HT-29 (cell line): Measurements from ENCODE around the gene HOXC4. TPM values are rescaled to one million over a fixed set of nuclear protein-coding genes. Genes with fewer than 3 reads are reported as not detected.
"Not testable (repeated sequence)": the region's sequence is repeated elsewhere in the genome, so short reads cannot be mapped to it uniquely, and the experiment has no call there.

ENCODE experiments used
- DNase-seq: peaks from one replicate; pipeline ENCODE4 v3.0.0-alpha.2; 2015; ENCODE audit warnings: low spot score
- total RNA-seq: library from RNA; depleted of rRNA; stranded (reverse); fragments of >200 nt; shearing (Covaris generic); gene quantifications from 2 replicates; pipeline ENCODE4 v1.2.3, GENCODE V29; 2014

HOXC4 gene
- total RNA-seq, 1 experiment from 2014 or later: 6.8 TPM

DNA sequence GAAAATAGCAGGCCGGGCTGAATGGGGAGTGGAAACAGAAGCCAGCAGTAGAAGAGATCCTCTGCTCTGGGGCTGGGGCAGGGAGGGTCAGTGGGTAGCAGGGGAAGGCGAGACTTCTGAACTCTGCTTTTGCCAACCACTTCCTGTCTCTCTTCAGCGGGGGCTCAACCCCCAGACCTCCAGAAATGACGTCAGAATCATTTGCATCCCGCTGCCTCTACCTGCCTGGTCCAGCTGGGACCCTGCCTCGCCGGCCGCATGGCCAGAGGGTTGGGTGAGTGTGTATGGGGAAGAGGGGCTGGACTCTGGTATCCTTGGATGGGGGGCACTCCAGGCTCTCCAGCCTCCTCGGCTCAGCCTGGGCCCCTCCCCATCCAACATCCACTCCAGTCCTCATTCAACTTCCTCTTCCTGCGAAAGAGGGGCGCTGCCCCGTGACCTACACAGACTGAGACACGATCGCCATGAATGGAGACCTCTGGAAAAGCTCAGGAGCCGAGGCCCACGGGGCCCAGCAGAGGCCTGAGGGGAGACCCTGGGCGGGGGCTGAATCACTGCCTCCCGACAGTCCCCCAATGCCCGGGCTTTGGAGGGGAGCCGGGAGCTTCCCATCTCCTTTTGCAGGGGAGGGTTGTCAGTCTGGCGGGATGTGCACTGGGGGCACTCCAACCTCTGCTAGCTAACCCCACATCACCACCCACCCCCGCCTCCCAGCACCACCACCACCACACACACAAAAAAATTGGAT is 458 bp upstream of the HOXC4 start:
- no peak for DNase-seq

DNA sequence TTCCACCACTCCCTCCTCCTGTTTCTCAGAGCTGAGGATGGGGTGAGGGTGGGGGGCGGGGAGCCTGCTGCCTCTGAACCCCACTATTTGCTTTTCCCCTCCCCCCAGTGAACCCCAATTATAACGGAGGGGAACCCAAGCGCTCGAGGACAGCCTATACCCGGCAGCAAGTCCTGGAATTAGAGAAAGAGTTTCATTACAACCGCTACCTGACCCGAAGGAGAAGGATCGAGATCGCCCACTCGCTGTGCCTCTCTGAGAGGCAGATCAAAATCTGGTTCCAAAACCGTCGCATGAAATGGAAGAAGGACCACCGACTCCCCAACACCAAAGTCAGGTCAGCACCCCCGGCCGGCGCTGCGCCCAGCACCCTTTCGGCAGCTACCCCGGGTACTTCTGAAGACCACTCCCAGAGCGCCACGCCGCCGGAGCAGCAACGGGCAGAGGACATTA is 1.1 kb downstream of the HOXC4 start:
- DNase-seq: no peak

DNA sequence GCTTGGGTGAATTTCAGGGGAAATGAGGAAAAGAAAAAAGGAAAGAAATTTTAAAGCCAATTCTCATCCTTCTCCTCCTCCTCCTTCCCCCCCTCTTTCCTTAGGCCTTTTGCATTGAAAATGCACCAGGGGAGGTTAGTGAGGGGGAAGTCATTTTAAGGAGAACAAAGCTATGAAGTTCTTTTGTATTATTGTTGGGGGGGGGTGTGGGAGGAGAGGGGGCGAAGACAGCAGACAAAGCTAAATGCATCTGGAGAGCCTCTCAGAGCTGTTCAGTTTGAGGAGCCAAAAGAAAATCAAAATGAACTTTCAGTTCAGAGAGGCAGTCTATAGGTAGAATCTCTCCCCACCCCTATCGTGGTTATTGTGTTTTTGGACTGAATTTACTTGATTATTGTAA is 1.9 kb downstream of the HOXC4 start:
- DNase-seq: no peak

DNA sequence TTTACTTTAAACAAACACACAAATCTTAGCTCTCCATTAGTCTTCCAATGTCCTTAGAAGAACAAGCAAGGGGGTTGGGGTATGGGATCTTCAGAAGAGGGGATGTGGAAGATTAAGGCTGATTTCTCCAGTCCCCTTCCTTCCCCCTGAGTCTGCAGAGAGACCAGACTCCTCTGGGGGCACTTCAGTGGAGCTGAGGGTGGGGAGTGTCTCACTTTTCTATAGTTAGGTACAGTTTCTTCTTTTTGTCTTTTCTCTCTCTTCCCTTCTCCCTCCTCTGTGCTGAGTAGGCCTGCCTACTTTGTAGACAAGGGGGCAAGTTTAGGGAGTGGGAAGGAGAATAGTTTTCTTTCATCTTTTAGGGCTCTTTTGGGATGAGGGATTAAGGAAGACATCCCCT is 2.5 kb downstream of the HOXC4 start:
- DNase-seq: no peak

DNA sequence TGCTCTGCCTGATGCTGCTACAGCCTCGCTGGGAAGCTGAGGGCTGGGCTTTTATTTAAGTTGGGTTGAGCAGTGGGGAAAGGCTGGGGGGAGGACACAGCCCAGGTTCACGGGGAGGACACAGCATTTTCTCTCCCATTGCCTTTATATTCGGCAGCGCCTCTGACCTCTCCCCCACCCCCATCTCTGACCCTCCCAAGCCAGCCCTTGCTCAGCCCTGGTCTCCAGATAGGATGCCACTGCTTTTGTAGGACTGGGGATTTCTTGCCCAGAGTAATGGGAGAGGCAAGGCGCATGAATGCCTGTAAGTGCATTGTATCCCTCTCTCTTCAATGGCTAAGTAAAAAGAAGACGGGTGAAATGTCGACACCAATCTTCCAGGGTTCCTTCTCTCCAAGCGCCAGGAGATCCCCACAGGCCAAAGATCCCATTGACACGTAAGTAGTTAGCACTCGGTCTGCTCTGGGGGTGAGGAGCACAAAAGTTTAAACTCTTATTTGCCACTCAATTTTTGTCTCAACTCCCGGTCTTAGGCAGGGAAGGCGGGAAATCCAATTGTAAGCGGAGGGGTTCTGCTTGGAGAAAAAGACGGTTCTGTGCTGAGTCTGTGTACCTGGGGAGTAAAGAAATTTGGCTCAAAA is 4.6 kb downstream of the HOXC4 start:
- DNase-seq: no peak

DNA sequence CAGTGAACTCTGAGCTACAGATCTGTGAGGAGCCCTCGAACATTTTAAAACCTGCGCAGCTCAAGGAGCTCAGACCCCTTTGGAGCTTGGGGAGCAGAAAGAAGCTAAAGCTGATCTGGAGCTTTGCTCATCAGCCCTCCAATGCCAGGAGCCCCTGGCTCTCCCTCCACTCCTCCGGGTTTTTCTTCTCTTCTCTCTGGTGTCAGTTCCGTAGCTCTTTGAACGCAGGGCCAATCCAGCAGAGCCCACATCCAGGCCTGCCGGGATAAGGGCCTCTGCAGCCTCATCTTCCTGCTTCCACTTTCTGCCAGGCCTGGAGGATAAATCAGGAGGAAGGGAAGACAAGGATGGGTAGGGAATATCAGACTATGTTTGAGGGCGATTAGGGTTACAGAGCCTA is 6.0 kb downstream of the HOXC4 start:
- no peak for DNase-seq

DNA sequence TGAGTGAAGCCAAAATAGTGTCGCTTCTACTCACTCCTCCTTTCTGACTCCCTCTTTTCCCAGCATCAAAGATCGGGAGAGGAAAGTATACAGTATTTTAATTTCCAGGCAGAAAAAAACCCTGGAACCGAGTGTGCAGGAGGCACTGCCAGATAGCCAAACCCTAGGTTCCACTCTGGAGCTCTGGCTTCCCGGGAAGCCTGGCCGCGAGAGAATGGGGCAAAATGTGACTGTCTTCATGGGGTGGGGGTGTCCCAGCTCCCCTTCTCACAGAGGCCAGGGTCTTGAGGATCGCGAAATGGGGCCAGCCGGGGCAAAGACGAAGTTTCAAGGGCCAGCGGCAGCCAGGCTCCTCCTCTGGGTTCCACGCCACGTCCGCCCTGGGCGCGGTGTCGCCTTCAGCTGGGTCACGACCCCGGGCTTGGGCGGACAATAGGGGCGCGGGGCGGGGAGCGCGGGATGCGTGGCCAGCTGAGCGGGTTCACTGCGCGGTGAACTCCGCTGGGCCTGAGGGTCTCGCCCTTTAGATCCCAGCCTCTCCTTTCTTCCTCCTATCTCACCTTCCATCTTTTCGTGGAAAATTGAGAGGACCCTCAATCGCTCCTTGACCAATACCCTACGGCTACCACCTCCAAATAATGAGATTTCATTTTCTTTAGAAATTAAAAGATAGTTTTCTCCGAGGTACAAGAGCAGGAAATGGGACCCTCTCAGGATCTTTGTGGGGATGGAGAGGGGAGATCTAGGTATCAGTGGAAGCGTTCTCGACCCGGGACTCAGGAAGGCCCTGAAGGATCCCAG is 6.7 kb downstream of the HOXC4 start:
- no peak for DNase-seq

DNA sequence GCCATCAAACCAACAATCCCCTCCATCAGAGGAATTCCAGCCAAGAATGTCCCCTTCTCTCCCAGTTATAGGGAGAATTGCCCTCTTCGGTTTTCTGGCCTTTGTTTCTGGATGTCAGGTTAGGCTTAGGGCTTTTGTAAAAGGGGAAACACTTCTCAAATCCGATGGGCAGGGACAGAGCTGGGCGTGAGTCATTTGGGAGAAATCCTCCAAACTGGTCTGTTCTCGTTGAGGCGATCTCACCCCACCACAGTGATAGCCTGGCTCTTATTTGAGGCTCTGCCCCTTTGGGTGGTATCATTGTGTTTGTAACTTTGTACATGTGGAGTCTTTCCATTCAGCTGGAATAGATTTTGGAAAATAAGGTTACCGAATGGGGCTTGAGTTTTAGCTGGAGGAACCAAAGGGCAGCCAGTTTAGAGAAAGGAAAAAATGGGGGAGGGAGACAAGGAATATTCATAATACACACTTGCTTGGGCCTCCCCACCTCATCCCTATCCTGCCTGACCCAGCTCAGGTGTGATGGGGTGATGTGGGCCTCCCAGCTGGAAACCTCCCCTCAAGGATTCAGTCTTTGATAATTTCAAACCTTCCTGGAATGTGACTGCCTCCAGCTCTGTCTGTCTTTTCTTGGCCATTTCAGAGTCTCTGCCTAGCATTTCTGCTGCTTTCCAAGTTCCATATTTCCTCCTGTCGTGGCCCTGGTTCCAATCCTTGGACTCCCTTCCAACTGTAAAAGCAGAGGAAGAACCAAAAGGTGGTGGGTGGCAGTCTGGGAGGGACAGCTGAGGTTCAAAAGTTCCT is 7.5 kb downstream of the HOXC4 start:
- DNase-seq: no peak

DNA sequence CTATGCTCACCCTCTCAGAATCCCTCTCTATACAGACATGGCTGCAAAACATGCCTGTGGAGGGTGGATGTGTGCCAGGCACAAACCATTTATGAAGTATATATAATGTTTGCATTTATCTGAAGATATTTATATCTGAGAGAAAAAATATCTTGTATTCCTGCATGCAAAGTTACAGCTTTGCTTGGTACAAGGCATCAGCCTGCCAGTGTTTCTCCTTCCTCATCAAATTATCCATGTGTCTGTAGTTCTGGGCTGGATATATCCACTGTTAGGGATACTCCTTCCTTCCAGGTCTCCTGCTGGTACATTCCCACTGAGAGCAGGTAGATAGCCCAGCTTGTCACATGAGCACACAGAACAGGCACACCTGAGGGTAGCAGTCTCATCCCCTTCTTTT is 12.0 kb downstream of the HOXC4 start:
- no peak for DNase-seq

DNA sequence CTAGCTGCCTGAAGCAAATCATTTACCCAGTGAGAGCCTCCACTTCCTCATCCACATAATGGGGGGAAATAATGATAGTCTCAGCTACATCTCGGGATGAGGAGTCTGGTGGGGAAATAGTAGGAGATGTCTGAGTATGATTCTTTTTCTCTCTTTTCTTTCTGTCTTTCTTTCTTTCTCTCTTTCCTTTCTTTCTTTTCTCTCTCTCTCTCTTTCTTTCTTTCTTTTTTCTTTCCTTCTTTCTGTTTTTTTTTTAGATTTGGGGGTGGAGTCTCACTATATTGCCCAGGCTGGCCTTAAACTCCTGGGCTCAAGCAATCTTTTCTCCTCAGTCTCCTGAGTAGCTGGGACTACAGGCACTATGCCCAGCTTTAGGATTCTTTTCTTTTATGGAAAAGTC is 12.8 kb downstream of the HOXC4 start:
- DNase-seq: no peak

DNA sequence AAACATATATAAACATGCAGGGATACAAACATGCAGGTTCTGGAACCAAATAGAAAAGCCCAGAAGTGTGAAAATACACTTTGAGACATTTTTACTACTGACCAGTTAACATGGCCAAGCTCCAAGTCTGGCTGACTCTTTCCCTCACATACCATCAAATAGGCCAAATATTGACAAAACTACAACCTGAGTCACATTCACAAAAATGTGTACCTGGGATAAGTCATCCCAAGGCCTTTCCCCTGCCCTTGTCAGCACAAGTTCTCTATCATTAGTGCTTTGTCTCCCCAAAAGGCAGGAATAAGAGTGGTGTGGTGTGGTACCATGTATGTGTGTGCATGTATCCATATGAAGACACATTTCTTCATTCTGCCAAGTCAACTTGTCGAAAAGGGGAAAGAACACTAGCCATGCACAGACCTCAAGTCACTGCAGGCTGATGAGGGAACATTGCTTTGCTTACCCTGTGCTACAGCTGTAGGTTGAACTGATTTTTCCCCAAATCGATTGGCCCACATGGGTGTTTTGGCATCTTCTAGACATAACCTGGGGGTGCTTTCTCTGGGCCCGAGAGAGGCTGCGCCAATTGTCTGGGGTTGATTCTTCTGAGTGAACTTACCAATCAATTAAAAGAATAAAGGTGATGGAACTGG is 14.9 kb downstream of the HOXC4 start:
- no peak for DNase-seq

DNA sequence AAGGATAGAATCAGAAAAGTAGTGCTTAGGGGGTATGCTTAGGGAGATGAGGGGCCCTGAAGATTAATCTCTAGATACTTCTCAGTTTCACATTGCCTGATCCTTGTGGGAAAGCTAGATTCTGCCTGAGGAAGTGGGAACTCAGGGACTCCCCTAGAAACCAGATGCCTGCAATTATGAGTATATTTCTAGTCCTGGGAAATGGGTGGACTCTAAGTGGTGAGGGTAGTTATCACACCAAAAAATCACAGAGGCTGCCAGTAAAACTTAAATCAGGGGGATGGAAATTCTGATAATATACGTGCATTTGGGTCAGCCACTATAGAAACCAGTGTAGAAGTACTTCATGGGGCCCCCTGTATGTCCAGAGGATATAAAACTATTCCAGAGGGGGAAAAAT is 18.3 kb downstream of the HOXC4 start:
- DNase-seq: no peak

DNA sequence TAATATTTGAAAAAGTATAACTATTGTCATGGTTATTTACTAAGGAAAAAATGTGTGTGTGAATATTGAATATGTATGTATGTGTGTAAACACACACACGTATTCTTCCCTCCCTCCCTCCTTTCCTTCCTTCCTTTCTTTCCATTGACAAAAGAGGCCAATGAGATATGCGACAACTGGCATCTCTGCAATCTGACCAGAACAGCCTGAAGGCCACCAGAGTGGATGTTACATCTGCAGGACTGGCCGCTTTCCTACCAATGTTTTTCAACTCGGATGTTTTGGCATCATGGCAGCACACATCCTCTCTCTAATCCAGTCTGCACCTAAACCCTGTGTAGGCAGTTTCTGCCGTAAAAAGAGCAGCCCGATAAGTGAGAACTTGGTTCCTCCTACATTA is 20.7 kb downstream of the HOXC4 start:
- no peak for DNase-seq

DNA sequence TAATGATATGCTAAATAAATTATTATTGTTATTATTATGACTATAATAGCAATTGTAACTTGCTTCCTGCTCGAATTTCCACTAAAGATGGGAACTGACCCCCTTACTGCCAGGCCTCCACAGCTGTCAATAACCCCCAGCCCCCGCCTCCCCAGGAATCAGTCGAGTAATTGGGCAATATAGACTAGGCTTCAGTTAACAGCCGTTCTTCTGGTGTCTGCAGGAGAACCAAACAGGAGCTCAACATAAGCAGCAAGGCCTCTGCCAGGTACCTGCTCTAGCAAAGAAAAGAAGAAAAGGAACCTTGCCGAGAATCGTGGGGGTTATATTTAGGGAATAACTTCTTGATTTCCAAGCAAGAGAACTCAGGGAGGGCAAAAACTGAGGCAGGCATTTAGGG is 21.8 kb downstream of the HOXC4 start:
- no peak for DNase-seq

DNA sequence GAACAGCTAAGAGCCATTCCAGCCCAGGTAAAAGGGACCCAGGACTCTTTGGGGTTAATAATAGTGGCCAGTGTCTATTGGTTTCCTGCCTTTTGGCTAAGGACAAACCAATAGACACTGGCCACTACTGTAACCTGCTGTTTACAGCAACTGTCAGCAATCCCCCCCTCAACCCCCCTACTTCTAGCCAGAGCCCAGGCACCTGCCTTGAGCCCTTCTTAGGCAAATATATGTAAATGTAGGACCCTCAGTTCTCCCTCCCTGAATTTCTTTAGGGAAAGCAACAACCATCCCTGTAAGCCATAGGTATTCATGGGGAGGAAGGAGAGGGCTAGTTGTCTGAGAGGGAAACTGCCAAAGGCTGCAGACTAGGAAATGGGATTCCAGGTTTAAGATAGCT is 22.3 kb downstream of the HOXC4 start:
- DNase-seq: no peak

DNA sequence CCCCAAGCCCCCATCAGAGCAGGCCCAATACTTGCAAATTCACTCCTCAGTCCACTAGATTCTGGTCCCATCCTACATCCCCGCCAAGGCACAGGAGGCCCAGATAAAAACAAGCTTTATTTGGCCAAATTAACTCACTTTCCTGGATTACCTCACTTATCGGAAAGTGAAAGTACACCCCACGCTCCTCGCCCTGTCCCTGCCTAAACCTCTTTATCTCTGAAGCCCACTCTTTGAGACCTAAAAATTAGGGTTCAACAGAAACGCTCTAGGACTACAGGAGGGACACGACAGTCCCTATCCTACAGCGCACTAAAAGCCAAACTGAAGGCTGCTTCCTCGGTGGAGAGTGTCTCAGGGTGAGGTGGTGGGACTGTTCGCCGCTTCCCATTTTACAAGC is 24.2 kb downstream of the HOXC4 start:
- not testable (repeated sequence) for DNase-seq

DNA sequence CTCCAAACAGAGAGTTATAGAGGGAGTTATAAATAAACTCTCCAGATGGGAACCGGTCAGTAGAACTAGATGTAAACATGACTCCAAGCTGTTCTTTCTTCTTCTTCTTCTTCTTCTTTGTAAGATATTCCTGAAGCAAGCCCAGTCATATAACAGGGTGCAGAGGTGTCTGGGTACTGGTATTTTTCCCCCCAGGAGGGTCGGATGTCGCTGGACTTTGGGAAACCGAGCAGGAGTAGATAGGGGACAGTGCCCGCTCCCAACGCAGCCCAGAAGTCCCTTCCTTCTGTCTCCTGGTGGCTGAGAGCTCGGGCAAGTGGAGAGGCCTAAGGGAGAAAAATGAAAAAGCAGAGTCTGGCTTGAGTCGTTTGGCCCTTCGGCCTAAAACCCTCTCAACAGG is 25.5 kb downstream of the HOXC4 start:
- DNase-seq: not testable (repeated sequence)

DNA sequence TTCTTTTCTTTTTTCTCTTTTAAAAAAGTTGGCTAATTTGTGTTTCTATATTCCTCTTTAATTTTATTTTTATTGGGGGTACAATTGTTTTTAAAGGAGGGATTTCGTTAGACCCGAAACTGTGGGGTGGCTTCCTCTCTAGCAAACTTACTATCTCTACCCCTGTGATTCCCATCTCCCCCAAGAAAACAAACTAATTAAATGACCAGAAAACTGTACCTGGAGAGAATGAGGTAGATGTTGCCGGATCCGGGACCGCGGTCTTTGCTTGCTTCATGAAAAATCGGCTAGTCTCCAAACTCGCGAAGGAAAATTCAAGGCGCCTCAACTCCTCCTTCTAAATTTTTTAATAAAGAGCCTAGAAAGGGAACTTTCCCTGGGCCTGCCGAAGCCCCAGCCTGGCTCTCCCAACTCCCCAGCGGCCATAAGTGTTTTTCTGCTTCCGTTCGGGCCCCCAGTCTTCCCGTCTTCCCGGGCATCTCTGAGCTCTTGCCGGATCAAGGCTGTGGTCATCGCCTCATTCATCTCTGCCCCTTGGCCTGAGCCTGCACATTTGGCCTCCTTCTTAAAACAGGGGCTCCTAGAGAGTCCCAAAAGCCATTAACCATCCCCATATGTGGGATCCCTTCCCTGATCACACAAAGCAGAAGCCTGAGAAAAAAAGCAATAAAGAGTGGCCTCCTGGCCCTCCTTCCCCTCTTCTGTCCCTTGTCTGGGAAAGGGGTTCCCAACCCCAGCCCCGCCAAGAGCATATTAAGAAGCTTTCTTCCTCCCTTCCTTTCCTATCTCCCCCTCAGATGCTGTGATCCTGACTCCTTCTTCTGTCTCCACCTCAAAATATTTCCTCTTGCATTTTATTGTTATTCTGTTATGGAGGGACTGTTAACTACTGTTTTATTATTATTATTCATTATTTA is 26.6 kb downstream of the HOXC4 start:
- not testable (repeated sequence) for DNase-seq

DNA sequence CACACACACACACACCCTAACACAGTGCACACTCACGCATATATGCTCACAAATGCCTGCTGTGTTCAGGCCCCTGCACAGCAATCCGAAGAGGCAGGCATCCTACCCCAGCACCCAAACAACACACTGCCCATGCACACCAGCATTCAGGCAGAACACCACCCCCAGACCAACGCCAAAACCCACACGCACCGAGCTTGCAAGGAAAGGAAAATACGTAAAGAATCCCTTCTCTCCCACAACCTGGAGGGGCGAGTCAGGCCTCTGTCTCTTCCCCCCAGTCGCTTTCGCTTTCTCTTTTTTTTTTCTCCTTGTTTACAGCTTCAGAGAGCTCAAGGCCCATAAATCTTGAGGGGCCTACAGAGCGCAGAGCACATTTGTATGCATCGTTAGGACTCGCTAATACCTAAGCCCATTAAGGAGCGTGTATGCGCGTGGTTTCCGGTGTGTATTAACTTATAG is 27.4 kb downstream of the HOXC4 start:
- not testable (repeated sequence) for DNase-seq
